ENCODE results near the gene NUP133. TPM values are rescaled to one million over a fixed set of nuclear protein-coding genes. Genes with fewer than 3 reads are reported as not detected.

Gene NUP133
- total and polyA plus RNA-seq, 4 donors: 5.7 to 22.7 (median 10.4) TPM

DNA sequence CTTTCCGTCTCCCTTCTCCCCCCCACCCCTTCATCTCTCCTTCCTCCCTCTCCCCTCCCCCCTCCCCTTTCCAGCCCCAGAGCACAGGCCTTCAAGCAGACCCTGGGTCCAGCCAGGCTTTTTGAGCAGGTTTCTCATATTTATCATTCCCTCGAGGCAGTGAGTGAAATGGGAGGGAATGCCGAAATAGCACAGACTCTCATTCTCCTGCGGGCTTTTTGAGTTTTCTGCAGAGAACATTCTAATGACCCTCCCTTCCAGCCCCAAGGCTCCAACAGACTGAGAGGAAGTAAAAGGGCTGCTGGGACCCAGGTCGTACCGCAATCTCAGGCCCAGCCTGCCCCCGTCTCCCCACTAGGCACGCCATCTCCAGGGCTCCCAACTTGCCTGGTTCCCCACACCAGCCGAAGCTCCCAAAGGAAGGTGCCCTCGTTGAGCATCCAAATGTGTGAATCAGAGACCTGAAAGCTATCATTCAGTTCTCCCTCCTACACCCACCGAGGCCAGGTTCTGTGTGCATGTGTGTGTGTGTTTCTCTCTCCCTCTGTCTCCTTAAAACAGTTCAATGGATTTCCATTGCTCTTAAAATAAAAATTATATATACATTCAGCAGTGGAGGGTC lies 96.6 kb downstream of the NUP133 start (continued):
- TF ChIP-seq, protein P1, sequence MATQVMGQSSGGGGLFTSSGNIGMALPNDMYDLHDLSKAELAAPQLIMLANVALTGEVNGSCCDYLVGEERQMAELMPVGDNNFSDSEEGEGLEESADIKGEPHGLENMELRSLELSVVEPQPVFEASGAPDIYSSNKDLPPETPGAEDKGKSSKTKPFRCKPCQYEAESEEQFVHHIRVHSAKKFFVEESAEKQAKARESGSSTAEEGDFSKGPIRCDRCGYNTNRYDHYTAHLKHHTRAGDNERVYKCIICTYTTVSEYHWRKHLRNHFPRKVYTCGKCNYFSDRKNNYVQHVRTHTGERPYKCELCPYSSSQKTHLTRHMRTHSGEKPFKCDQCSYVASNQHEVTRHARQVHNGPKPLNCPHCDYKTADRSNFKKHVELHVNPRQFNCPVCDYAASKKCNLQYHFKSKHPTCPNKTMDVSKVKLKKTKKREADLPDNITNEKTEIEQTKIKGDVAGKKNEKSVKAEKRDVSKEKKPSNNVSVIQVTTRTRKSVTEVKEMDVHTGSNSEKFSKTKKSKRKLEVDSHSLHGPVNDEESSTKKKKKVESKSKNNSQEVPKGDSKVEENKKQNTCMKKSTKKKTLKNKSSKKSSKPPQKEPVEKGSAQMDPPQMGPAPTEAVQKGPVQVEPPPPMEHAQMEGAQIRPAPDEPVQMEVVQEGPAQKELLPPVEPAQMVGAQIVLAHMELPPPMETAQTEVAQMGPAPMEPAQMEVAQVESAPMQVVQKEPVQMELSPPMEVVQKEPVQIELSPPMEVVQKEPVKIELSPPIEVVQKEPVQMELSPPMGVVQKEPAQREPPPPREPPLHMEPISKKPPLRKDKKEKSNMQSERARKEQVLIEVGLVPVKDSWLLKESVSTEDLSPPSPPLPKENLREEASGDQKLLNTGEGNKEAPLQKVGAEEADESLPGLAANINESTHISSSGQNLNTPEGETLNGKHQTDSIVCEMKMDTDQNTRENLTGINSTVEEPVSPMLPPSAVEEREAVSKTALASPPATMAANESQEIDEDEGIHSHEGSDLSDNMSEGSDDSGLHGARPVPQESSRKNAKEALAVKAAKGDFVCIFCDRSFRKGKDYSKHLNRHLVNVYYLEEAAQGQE (IDR thresholded peaks at IDR 0.05): no peak
- TF ChIP-seq FOXA2 (IDR thresholded peaks at IDR 0.05): no peak
- TF ChIP-seq GABPA (IDR thresholded peaks at IDR 0.05 in 1 of 2, conservative IDR thresholded peaks at IDR 0.05 in 1 of 2): no peak

DNA sequence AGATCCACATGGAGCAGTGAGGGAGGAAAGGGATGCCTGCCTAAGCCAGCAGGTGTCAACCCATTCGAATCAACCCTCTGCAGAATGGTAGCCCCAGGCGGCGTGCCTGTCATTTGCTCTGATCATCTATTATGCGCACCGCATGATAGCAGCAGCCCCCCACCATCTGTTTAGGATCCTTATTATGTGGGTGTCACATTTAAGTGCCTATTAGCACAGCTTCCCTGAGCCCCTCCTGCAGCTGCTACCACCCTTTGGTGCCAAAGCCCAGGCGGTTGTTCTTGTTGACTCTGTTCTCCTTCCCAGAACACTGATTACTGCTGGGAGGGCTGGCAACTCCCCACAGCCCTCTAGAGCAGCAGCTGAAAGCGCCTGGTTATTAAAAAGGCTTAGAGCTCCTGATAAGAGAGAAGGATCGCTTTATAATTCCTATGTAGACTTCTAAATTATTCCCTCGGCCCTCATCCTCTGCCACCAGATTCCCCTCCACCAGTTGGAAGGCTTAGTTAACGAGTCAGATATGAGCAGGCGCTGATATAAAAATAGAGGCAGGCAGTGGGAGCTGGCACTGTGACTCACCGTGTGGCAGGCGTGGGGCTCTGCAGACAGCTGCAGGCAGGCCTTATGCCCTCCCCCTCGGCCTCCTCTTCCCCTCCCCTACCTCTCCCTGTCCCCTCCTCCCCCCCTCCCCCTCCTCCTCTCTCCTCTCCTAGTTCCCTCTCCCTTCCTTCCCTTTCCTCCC lies 97.3 kb downstream of the NUP133 start:
- Histone ChIP-seq H3K36me3 (ENCODE audit: control insufficient read depth in 4 of 4, insufficient read depth in 3 of 4, low read depth in 1 of 4, low read length in 3 of 4) (no peaks in the 10 kb centered on the region), H3K4me3 (ENCODE audit: low read depth in 1 of 3, low read length in 3 of 3) (no peak overlapping the region), H3K9me3 (ENCODE audit: control insufficient read depth in 4 of 4, low read length in 3 of 4) (no peaks in the 10 kb centered on the region), H3K4me1 (ENCODE audit: control insufficient read depth in 4 of 4, insufficient read depth in 4 of 4, low read length in 3 of 4) (peaks cover 0 to 11% (median 6%) of the 10 kb centered on the region in 4 donors), H3K27me3 (ENCODE audit: control insufficient read depth in 4 of 4, insufficient read depth in 4 of 4, low read length in 3 of 4) (peaks cover 0 to 11% (median 8%) of the 10 kb centered on the region in 4 donors), H3K9ac (ENCODE audit: low read depth in 1 of 2, low read length in 2 of 2) (no peak overlapping the region), H3K27ac (ENCODE audit: low read depth in 1 of 2, low read length in 2 of 2) (no peak overlapping the region)
- no peak for DNase-seq (ENCODE audit: low spot score)
- TF ChIP-seq YY1 (IDR thresholded peaks at IDR 0.05) (no peak), RAD21 (IDR thresholded peaks at IDR 0.05) (no peak), EGR1 (IDR thresholded peaks at IDR 0.05; ENCODE audit: low read depth in 2 of 2) (no peak), CTCF (IDR thresholded peaks at IDR 0.05; ENCODE audit: low read depth, low read length, missing input control) (no peak), TAF1 (conservative IDR thresholded peaks at IDR 0.05) (no peak), HNF4G (IDR thresholded peaks at IDR 0.05) (no peak), SP1 (IDR thresholded peaks at IDR 0.05) (no peak), GABPA (IDR thresholded peaks at IDR 0.05 in 1 of 2, conservative IDR thresholded peaks at IDR 0.05 in 1 of 2) (no peak), FOXA2 (IDR thresholded peaks at IDR 0.05) (no peak), MAX (IDR thresholded peaks at IDR 0.05) (no peak), HNF4A (conservative IDR thresholded peaks at IDR 0.05) (no peak), JUND (IDR thresholded peaks at IDR 0.05) (no peak)
- TF ChIP-seq, protein P1 (IDR thresholded peaks at IDR 0.05): no peak
- TF ChIP-seq, protein P2, sequence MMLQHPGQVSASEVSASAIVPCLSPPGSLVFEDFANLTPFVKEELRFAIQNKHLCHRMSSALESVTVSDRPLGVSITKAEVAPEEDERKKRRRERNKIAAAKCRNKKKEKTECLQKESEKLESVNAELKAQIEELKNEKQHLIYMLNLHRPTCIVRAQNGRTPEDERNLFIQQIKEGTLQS (IDR thresholded peaks at IDR 0.05): no peak
- TF ChIP-seq, protein P3, sequence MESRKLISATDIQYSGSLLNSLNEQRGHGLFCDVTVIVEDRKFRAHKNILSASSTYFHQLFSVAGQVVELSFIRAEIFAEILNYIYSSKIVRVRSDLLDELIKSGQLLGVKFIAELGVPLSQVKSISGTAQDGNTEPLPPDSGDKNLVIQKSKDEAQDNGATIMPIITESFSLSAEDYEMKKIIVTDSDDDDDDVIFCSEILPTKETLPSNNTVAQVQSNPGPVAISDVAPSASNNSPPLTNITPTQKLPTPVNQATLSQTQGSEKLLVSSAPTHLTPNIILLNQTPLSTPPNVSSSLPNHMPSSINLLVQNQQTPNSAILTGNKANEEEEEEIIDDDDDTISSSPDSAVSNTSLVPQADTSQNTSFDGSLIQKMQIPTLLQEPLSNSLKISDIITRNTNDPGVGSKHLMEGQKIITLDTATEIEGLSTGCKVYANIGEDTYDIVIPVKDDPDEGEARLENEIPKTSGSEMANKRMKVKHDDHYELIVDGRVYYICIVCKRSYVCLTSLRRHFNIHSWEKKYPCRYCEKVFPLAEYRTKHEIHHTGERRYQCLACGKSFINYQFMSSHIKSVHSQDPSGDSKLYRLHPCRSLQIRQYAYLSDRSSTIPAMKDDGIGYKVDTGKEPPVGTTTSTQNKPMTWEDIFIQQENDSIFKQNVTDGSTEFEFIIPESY (IDR thresholded peaks at IDR 0.05): no peak
- 57% methylated on average over 14 of the region's 14 CpGs for whole genome bisulfite sequencing

Measured in liver (tissue), 9 donors.